ENCODE results near the gene CTNND2.

DNA sequence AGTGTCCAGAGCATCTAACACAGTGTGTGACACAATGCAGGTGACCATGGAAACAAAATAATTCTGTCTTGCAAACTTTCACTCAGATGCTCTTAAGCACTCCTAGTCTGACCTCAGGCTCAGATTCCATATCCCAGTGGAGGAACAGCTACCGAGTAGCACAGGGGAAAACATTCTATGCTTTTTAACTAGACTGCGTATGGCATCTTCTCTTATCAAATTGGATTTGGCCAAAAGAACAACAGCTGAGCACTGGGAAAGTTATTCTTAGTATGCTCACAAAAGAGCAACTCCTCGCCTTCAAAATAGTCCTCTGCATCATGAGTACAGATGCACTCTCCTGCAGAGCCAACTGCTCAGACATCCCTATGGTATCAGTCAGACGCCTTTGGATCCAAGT, 615.0 kb downstream of the CTNND2 start:
- TF ChIP-seq, protein P1, sequence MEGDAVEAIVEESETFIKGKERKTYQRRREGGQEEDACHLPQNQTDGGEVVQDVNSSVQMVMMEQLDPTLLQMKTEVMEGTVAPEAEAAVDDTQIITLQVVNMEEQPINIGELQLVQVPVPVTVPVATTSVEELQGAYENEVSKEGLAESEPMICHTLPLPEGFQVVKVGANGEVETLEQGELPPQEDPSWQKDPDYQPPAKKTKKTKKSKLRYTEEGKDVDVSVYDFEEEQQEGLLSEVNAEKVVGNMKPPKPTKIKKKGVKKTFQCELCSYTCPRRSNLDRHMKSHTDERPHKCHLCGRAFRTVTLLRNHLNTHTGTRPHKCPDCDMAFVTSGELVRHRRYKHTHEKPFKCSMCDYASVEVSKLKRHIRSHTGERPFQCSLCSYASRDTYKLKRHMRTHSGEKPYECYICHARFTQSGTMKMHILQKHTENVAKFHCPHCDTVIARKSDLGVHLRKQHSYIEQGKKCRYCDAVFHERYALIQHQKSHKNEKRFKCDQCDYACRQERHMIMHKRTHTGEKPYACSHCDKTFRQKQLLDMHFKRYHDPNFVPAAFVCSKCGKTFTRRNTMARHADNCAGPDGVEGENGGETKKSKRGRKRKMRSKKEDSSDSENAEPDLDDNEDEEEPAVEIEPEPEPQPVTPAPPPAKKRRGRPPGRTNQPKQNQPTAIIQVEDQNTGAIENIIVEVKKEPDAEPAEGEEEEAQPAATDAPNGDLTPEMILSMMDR (conservative IDR thresholded peaks at IDR 0.05; ENCODE audit: low read depth, low read length): no peak
- TF ChIP-seq EZH2 (IDR thresholded peaks at IDR 0.05; ENCODE audit: borderline replicate concordance, low read depth, low read length, poor library complexity, severe bottlenecking): no peak

Data from A673 (cell line).